Gastrocnemius medialis (tissue), 4 donors: ENCODE data around the gene ZNF69. TPM values are rescaled to one million over a fixed set of nuclear protein-coding genes. Genes with fewer than 3 reads are reported as not detected.
"Not testable (repeated sequence)": the region's sequence is repeated elsewhere in the genome, so short reads cannot be mapped to it uniquely, and the experiment has no call there.

ENCODE experiments used
- ATAC-seq, 2 donors: fragments of 150-250 bp; one replicate each; pipeline ENCODE4 v1.9.1; 2016
- DNase-seq, 2 donors: peaks; one replicate each; pipeline ENCODE4 v3.0.0-alpha.2; 2019
- H3K27ac ChIP-seq, 4 donors: fragments of 200-600 bp; sonication (generic); 1 replicate in 1 of 4; 2 replicates in 3 of 4; pipeline ENCODE4 v1.5.1; 2016 to 2018; ENCODE audit warnings: mild to moderate bottlenecking in 2 of 4, moderate library complexity in 1 of 4
- H3K27me3 ChIP-seq, 3 donors: fragments of 200-600 bp; sonication (generic) in 2 of 3; 1 replicate in 1 of 3; 2 replicates in 2 of 3; pipeline versions ENCODE4 v1.5.1 to v1.6.0; 2016 to 2019; ENCODE audit warnings: mild to moderate bottlenecking in 1 of 3, moderate library complexity in 1 of 3
- H3K36me3 ChIP-seq, 2 donors: fragments of 200-600 bp; sonication (generic) in 1 of 2; one replicate each; pipeline ENCODE4 v1.5.1; 2017 to 2018
- H3K4me1 ChIP-seq, 2 donors: fragments of 200-600 bp; sonication (generic) in 1 of 2; one replicate each; pipeline ENCODE4 v1.5.1; 2016 to 2017; ENCODE audit warnings: mild to moderate bottlenecking in 2 of 2
- H3K4me3 ChIP-seq, 4 donors: fragments of 200-600 bp; sonication (generic) in 3 of 4; 1 replicate in 1 of 4; 2 replicates in 3 of 4; pipeline ENCODE4 v1.5.1; 2016 to 2019; ENCODE audit warnings: mild to moderate bottlenecking in 2 of 4
- H3K9me3 ChIP-seq, 3 donors: fragments of 200-600 bp; sonication (generic) in 2 of 3; 1 replicate in 1 of 3; 2 replicates in 2 of 3; pipeline ENCODE4 v1.5.1; 2016 to 2019
- POLR2A ChIP-seq, 2 donors: fragments of 450-650 bp; IDR thresholded peaks; one replicate each; pipeline ENCODE4 v1.6.1; 2017; ENCODE audit warnings: antibody characterized with exemption in 2 of 2, mild to moderate bottlenecking in 2 of 2, moderate library complexity in 2 of 2
- in situ Hi-C, 4 donors: fragments of 200-750 bp; cut with MboI; loops; one replicate each; pipeline versions ENCODE4 v1.15.0 to v1.8.0; 2017; ENCODE audit warnings: low sequenced_read_pairs in 4 of 4
- intact Hi-C: fragments of 100-400 bp; cut with DNase I; formaldehyde crosslinking; loops from one replicate; pipeline ENCODE4 v1.15.1; 2023; ENCODE audit warnings: low total_unique reads
- total RNA-seq, 4 donors: library from RNA; depleted of rRNA; stranded (reverse); fragments of >200 nt; gene quantifications; one replicate each; pipeline versions ENCODE4 v1.1.0 to v1.2.3, GENCODE V29; 2016
- TF ChIP-seq, protein P1 (sequence below), 5 experiments: fragments of 450-650 bp in 3 of 5; fragments of 200-600 bp in 2 of 5; sonication (generic) in 2 of 5; IDR thresholded peaks in 4 of 5; conservative IDR thresholded peaks in 1 of 5; 1 replicate in 4 of 5; 2 replicates in 1 of 5; pipeline ENCODE4 v1.5.1; 2016 to 2019; ENCODE audit warnings: antibody characterized with exemption in 5 of 5, mild to moderate bottlenecking in 3 of 5, moderate library complexity in 3 of 5

The ZNF69 gene
- total RNA-seq, 4 donors from 2014 or later: 0.22 to 2.8 (median 1.8) TPM

DNA sequence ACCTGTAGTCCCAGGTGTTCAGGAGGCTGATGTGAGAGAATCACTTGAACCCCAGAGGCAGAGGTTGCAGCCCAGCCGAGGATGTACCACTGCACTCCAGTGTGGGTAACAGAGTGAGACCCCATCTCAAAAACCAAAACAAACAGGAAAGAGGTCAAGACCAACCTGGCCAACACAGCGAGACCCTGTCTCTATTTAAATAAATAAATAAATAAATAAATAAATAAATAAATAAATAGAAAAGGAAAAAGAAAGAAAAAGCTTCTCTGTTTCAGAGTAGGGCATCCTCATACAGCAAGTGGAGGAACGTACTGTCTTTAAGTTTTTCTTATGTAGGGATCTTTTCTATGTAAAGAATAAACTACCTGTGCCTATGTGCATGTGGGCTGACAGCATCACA is 39.6 kb downstream of the ZNF69 start:
- intact Hi-C loops: loop anchor here (10.0 kb wide), 1 partner anchor 138 kb away; the partner anchor contains the start of gene ZNF844
- Histone ChIP-seq H3K4me3 (no peak overlapping the region), H3K36me3 (no peaks in the 10 kb centered on the region), H3K4me1 (peaks cover 4 to 20% of the 10 kb centered on the region in 2 donors), H3K27me3 (no peaks in the 10 kb centered on the region), H3K27ac (no peak overlapping the region), H3K9me3 (no peaks in the 10 kb centered on the region)
- in situ Hi-C loops: no loop called here
- DNase-seq (no peak), ATAC-seq (no peak)
- TF ChIP-seq POLR2A (IDR thresholded peaks at IDR 0.05): no peak
- TF ChIP-seq, protein P1, sequence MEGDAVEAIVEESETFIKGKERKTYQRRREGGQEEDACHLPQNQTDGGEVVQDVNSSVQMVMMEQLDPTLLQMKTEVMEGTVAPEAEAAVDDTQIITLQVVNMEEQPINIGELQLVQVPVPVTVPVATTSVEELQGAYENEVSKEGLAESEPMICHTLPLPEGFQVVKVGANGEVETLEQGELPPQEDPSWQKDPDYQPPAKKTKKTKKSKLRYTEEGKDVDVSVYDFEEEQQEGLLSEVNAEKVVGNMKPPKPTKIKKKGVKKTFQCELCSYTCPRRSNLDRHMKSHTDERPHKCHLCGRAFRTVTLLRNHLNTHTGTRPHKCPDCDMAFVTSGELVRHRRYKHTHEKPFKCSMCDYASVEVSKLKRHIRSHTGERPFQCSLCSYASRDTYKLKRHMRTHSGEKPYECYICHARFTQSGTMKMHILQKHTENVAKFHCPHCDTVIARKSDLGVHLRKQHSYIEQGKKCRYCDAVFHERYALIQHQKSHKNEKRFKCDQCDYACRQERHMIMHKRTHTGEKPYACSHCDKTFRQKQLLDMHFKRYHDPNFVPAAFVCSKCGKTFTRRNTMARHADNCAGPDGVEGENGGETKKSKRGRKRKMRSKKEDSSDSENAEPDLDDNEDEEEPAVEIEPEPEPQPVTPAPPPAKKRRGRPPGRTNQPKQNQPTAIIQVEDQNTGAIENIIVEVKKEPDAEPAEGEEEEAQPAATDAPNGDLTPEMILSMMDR (IDR thresholded peaks at IDR 0.05 in 4 of 5, conservative IDR thresholded peaks at IDR 0.05 in 1 of 5): no peak

DNA sequence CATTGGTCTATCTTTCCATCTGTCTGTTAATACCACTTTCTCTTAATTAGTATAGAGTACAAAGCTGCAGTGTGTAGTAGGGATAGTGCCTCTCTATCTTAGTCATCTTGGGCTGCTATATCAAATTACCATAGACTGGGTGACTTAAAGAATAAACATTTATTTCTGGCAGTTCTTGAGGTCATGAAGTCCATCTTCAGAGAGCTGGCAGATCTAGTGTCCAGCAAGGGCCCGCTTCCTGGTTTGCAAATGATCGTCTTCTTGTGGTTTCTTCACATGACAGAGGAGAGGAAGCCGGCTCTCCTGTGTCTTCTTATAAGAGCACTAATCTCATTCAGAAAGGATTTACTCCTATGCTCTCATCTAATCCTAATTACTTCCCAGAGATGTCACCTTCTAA is 43.5 kb downstream of the ZNF69 start:
- no peak overlapping the region for H3K4me3 ChIP-seq
- intact Hi-C loops: no loop called here
- TF ChIP-seq, protein P1 (IDR thresholded peaks at IDR 0.05 in 4 of 5, conservative IDR thresholded peaks at IDR 0.05 in 1 of 5): no peak
- TF ChIP-seq POLR2A (IDR thresholded peaks at IDR 0.05): no peak
- no peaks in the 10 kb centered on the region for H3K27me3 ChIP-seq
- peaks cover under 1 to 4% of the 10 kb centered on the region in 2 donors for H3K4me1 ChIP-seq
- H3K36me3 ChIP-seq: no peaks in the 10 kb centered on the region
- DNase-seq (no peak), ATAC-seq (no peak)
- H3K9me3 ChIP-seq: no peaks in the 10 kb centered on the region
- no peak overlapping the region for H3K27ac ChIP-seq
- in situ Hi-C loops: no loop called here

DNA sequence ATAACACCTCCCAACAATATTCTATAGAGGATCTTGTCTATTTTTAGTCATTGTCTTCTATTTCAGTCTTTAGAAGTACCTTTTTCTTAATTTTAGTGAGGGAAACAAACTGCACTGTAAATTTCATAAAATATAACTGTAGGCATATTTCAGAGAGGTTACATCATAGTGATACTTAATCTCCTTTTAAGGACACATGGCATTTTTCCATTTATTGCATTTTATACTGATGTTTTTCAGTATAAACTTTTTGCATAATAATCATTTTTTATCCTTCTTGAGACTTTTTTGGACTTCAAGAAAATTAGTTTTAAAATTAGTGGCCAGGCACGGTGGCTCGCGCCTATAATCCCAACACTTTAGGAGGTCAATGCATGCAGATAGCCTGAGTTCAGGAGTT is 43.9 kb downstream of the ZNF69 start:
- no peaks in the 10 kb centered on the region for H3K9me3 ChIP-seq
- H3K4me1 ChIP-seq: no peaks in the 10 kb centered on the region

DNA sequence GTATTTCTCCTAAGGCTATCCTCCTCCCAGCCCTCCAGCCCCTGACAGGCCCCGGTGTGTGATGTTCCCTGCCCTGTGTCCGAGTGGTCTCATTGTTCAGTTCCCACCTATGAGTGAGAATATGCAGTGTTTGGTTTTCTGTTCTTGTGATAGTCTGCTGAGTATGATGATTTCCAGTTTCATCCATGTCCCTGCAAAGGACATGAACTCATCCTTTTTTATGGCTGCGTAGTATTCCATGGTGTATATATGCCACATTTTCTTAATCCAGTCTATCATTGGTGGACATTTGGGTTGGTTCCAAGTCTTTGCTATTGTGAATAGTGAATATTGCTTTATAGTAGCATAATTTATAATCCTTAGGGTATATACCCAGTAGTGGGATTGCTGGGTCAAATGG is 48.2 kb downstream of the ZNF69 start:
- H3K27ac ChIP-seq, H3K4me3 ChIP-seq, DNase-seq, H3K9me3 ChIP-seq, H3K4me1 ChIP-seq, H3K27me3 ChIP-seq, ATAC-seq, intact Hi-C loops, in situ Hi-C loops, H3K36me3 ChIP-seq: not testable (repeated sequence)

More for the DNA sequence above, 43.9 kb downstream of the ZNF69 start:
- H3K27ac ChIP-seq: no peak overlapping the region
- DNase-seq (no peak), ATAC-seq (no peak)
- intact Hi-C loops (no loop called here), in situ Hi-C loops (no loop called here)
- no peak for TF ChIP-seq POLR2A (IDR thresholded peaks at IDR 0.05)
- TF ChIP-seq, protein P1 (IDR thresholded peaks at IDR 0.05 in 4 of 5, conservative IDR thresholded peaks at IDR 0.05 in 1 of 5): no peak
- H3K4me3 ChIP-seq: no peak overlapping the region
- no peaks in the 10 kb centered on the region for H3K36me3 ChIP-seq
- H3K27me3 ChIP-seq: no peaks in the 10 kb centered on the region

DNA sequence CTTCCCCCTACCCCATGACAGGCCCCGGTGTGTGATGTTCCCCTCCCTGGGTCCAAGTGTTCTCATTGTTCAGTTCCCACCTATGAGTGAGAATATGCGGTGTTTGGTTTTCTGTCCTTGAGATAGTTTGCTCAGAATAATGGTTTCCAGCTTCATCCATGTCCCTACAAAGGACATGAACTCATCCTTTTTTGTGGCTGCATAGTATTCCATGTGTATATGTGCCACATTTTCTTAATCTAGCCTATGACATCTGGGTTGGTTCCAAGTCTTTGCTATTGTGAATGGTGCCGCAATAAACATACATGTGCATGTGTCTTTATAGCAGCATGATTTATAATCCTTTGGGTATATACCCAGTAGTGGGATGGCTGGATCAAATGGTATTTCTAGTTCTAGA is 50.8 kb downstream of the ZNF69 start:
- ATAC-seq, DNase-seq, H3K27me3 ChIP-seq, in situ Hi-C loops, H3K4me1 ChIP-seq, intact Hi-C loops, H3K27ac ChIP-seq, H3K4me3 ChIP-seq: not testable (repeated sequence)
- Histone ChIP-seq H3K36me3 (peaks cover 0 to 17% of the 10 kb centered on the region in 2 donors), H3K9me3 (peaks cover 6 to 31% (median 15%) of the 10 kb centered on the region in 3 donors)

DNA sequence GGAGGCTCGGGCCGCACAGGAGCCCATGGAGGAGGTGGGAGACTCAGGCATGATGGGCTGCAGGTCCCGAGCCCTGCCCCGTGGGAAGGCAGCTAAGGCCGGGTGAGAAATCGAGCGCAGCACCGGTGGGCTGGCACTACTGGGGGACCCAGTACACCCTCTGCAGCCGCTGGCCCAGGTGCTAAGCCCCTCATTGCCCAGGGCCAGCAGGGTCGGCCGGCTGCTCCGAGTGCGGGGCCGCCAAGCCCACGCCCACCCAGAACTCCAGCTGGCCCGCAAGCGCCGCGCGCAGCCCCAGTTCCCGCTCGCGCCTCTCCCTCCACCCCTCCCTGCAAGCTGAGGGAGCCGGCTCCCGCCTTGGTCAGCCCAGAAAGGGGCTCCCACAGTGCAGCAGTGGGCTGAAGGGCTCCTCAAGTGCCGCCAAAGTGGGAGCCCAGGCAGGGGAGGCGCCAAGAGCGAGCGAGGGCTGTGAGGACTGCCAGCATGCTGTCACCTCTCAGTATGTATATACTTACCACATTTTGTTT is 53.8 kb downstream of the ZNF69 start:
- H3K27ac ChIP-seq, DNase-seq, H3K4me3 ChIP-seq, intact Hi-C loops, H3K27me3 ChIP-seq, H3K4me1 ChIP-seq, in situ Hi-C loops, ATAC-seq: not testable (repeated sequence)
- Histone ChIP-seq H3K9me3 (peaks cover 12 to 60% (median 37%) of the 10 kb centered on the region in 3 donors), H3K36me3 (peaks cover 0 to 45% of the 10 kb centered on the region in 2 donors)
